Transverse colon (tissue), 4 donors: Measurements from ENCODE around the gene ARRB1. TPM values are rescaled to one million over a fixed set of nuclear protein-coding genes. Genes with fewer than 3 reads are reported as not detected.

Source experiments
- DNase-seq: peaks from one replicate; pipeline ENCODE4 v3.0.0-alpha.2; 2019
- H3K27ac ChIP-seq, 4 donors: fragments of 200-600 bp; sonication (generic); 2 replicates each; pipeline ENCODE4 v1.5.1; 2016 to 2018; ENCODE audit warnings: inconsistent platforms in 4 of 4
- H3K27me3 ChIP-seq: fragments of 200-600 bp; sonication (generic); 2 replicates; pipeline ENCODE4 v1.5.1; 2017; ENCODE audit warnings: inconsistent platforms
- H3K36me3 ChIP-seq, 4 donors: fragments of 200-600 bp; sonication (generic); 2 replicates each; pipeline ENCODE4 v1.5.1; 2017 to 2019; ENCODE audit warnings: inconsistent platforms in 4 of 4
- H3K4me1 ChIP-seq, 4 donors: fragments of 200-600 bp; sonication (generic); 2 replicates each; pipeline ENCODE4 v1.5.1; 2017 to 2020; ENCODE audit warnings: inconsistent platforms in 4 of 4
- H3K4me3 ChIP-seq, 4 donors: fragments of 200-600 bp; sonication (generic); 1 replicate in 1 of 4; 2 replicates in 3 of 4; pipeline versions ENCODE4 v1.5.1 to v1.6.1; 2017 to 2019; ENCODE audit warnings: inconsistent platforms in 4 of 4
- H3K9me3 ChIP-seq, 2 donors: fragments of 200-600 bp; sonication (generic); 2 replicates each; pipeline ENCODE4 v1.5.1; 2017 to 2019; ENCODE audit warnings: inconsistent platforms in 2 of 2
- CTCF ChIP-seq, 5 experiments: fragments of 200-600 bp in 3 of 5; fragments of 450-650 bp in 2 of 5; sonication (generic) in 3 of 5; IDR thresholded peaks; 1 replicate in 2 of 5; 2 replicates in 3 of 5; pipeline ENCODE4 v1.5.1; 2016 to 2017; ENCODE audit warnings: antibody characterized with exemption in 5 of 5, inconsistent platforms in 3 of 5, mild to moderate bottlenecking in 2 of 5, moderate library complexity in 1 of 5
- EP300 ChIP-seq: sonication (generic); formaldehyde crosslinking; IDR thresholded peaks from one replicate; pipeline ENCODE4 v1.6.1; 2017; ENCODE audit warnings: antibody characterized with exemption, low read depth
- POLR2A ChIP-seq: fragments of 450-650 bp; IDR thresholded peaks from one replicate; pipeline ENCODE4 v1.6.1; 2016; ENCODE audit warnings: antibody characterized with exemption, mild to moderate bottlenecking, moderate library complexity
- POLR2AphosphoS5 ChIP-seq, 3 donors: sonication (generic); formaldehyde crosslinking; IDR thresholded peaks; one replicate each; pipeline ENCODE4 v1.6.1; 2016; ENCODE audit warnings: antibody characterized with exemption in 3 of 3
- WGBS, 2 donors: methylation state at CpG; one replicate each; pipeline ENCODE4 v1.1.5; 2018; ENCODE audit warnings: low coverage in 1 of 2; 5-methylcytosine and 5-hydroxymethylcytosine counted together
- in situ Hi-C, 4 donors: fragments of 200-750 bp; cut with MboI; loops; one replicate each; pipeline versions ENCODE4 v1.15.0 to v1.15.1; 2017; ENCODE audit warnings: low sequenced_read_pairs in 3 of 4, low pct_ligation_motif_present in 1 of 4, low pct_unique_long_range_greater_than_20kb in 1 of 4
- intact Hi-C: fragments of 100-400 bp; cut with DNase I; formaldehyde crosslinking; loops from one replicate; pipeline ENCODE4 v1.15.1; 2023; ENCODE audit warnings: low total_unique reads
- total RNA-seq, 4 donors: library from RNA; depleted of rRNA; stranded (reverse); fragments of >200 nt; gene quantifications; one replicate each; pipeline ENCODE4 v1.1.0, GENCODE V29; 2016

The ARRB1 gene
- total RNA-seq, 4 donors from 2014 or later, result 55.7 to 88.2 (median 78.0) TPM

- H3K9me3 ChIP-seq, result no peaks in the 10 kb centered on the region
- no peak overlapping the region for H3K4me3 ChIP-seq
- no peak for DNase-seq
- in situ Hi-C loops (loop anchor here (5.0 to 25.0 kb wide), 4 partner anchors 103 to 258 kb away; partner anchors contain the start of gene GDPD5 (in 3 of the 4)), intact Hi-C loops (no loop called here)
- H3K4me1 ChIP-seq, result peaks cover 0 to 9% (median 3%) of the 10 kb centered on the region in 4 donors
- H3K27ac ChIP-seq, result no peak overlapping the region
- TF ChIP-seq POLR2A (no peak), POLR2AphosphoS5 (IDR thresholded peaks at IDR 0.05) (no peak), EP300 (no peak), CTCF (IDR thresholded peaks at IDR 0.05) (no peak)
- no peaks in the 10 kb centered on the region for H3K27me3 ChIP-seq
- 82 to 100% methylated on average over 2 to 5 of the region's 5 CpGs for WGBS, 2 donors
- H3K36me3 ChIP-seq, result peaks cover 0 to 31% (median 15%) of the 10 kb centered on the region in 4 donors
These were observed 72.2 kb downstream of the ARRB1 start for GRCh38 chr11:75279273-75279672.

- Histone ChIP-seq H3K9me3 (no peaks in the 10 kb centered on the region), H3K27me3 (no peaks in the 10 kb centered on the region), H3K4me3 (no peak overlapping the region), H3K36me3 (peaks cover 0 to 40% (median 15%) of the 10 kb centered on the region in 4 donors), H3K27ac (no peak overlapping the region), H3K4me1 (peaks cover 0 to 9% (median 3%) of the 10 kb centered on the region in 4 donors)
- no peak for DNase-seq
- WGBS, 2 donors, result 78 to 100% methylated on average over 1 to 13 of the region's 13 CpGs
- in situ Hi-C loops (loop anchor here (5.0 to 25.0 kb wide), 4 partner anchors 104 to 259 kb away; partner anchors contain the start of gene GDPD5 (in 3 of the 4)), intact Hi-C loops (no loop called here)
- TF ChIP-seq CTCF (IDR thresholded peaks at IDR 0.05) (no peak), POLR2A (no peak), POLR2AphosphoS5 (IDR thresholded peaks at IDR 0.05) (no peak), EP300 (no peak)
These were observed 73.3 kb downstream of the ARRB1 start for GRCh38 chr11:75277991-75278790.

GRCh38 chr11:75277211-75277805 is 74.2 kb downstream of the ARRB1 start:
- no peak overlapping the region for H3K4me3 ChIP-seq
- peaks cover 0 to 9% (median 3%) of the 10 kb centered on the region in 4 donors for H3K4me1 ChIP-seq
- H3K36me3 ChIP-seq, result peaks cover 0 to 48% (median 15%) of the 10 kb centered on the region in 4 donors
- H3K27me3 ChIP-seq, result no peaks in the 10 kb centered on the region
- intact Hi-C loops, result no loop called here
- H3K9me3 ChIP-seq, result no peaks in the 10 kb centered on the region
- no peak for DNase-seq
- peak overlapping the region in 1 of 4 donors; percentile 45 for H3K27ac ChIP-seq
- in situ Hi-C loops, result loop anchor here (5.0 to 25.0 kb wide), 4 partner anchors 105 to 260 kb away; partner anchors contain the start of gene GDPD5 (in 3 of the 4)
- 92 to 95% methylated on average over 4 to 11 of the region's 11 CpGs for WGBS, 2 donors
- TF ChIP-seq POLR2AphosphoS5 (IDR thresholded peaks at IDR 0.05) (no peak), CTCF (IDR thresholded peaks at IDR 0.05) (no peak), EP300 (no peak), POLR2A (no peak)

- no peak for DNase-seq
- Histone ChIP-seq H3K27ac (peak overlapping the region in 3 of 4 donors; percentile 7 to 45 (median 11)), H3K4me3 (no peak overlapping the region), H3K9me3 (no peaks in the 10 kb centered on the region), H3K4me1 (peaks cover 0 to 9% (median 3%) of the 10 kb centered on the region in 4 donors), H3K36me3 (peaks cover 0 to 50% (median 14%) of the 10 kb centered on the region in 4 donors), H3K27me3 (no peaks in the 10 kb centered on the region)
- TF ChIP-seq POLR2A (no peak), POLR2AphosphoS5 (IDR thresholded peaks at IDR 0.05) (no peak), CTCF (IDR thresholded peaks at IDR 0.05) (no peak), EP300 (no peak)
- 79% methylated on average over 6 of the region's 6 CpGs; no CpG with 5 or more reads in 1 of the 2 donors for WGBS, 2 donors
- intact Hi-C loops, result no loop called here
- in situ Hi-C loops, result loop anchor here (5.0 to 25.0 kb wide), 4 partner anchors 106 to 261 kb away; partner anchors contain the start of gene GDPD5 (in 3 of the 4)
These were observed 74.8 kb downstream of the ARRB1 start for GRCh38 chr11:75276686-75277085.
